GM12878 (cell line): ENCODE measurements around the gene PAK6. TPM values are rescaled to one million over a fixed set of nuclear protein-coding genes. Genes with fewer than 3 reads are reported as not detected.

Experiments
- ATAC-seq: fragments of 200-7000 bp; cut with Tn5 transposase; 3 replicates; pipeline ENCODE4 v1.9.1; 2020; ENCODE audit warnings: mild to moderate bottlenecking, moderate library complexity
- BruUV-seq: library from RNA; stranded (reverse); fragments of 400-500 nt; replicated peaks from 2 replicates; lab custom pipeline; 2021; lab: Mats Ljungman, UMichigan
- CTCF ChIA-PET: fragments of 300-600 bp; sonication (Branson Sonifier 250); formaldehyde crosslinking; extraction: SDS; loops from one replicate; lab custom pipeline; 2021; ENCODE audit warnings: inconsistent platforms; lab: Yijun Ruan, JAX
- POLR2A ChIA-PET: fragments of 350-600 bp; formaldehyde crosslinking; extraction: SDS; loops from one replicate; lab custom pipeline; 2021; ENCODE audit warnings: inconsistent platforms; lab: Charles Lee
- RAD21 ChIA-PET: fragments of 300-600 bp; sonication (Branson Sonifier 250); formaldehyde crosslinking; loops from one replicate; lab custom pipeline; 2023; ENCODE audit warnings: antibody characterized with exemption; ENCODE audit not compliant: unreplicated experiment; lab: Charles Lee
- SMC1A ChIA-PET: fragments of 300-600 bp; sonication (Branson Sonifier 250); formaldehyde crosslinking; loops from one replicate; lab custom pipeline; 2023; ENCODE audit not compliant: unreplicated experiment, uncharacterized antibody; lab: Charles Lee
- DNase-seq: peaks from one replicate; pipeline ENCODE4 v3.0.0-alpha.2; 2011; ENCODE audit warnings: low read depth, low spot score
- FAIRE-seq: peaks from 3 replicates; lab custom pipeline; 2011; peaks lifted over from hg19 to GRCh38; lab: Jason Lieb, UNC
- H2AFZ ChIP-seq: 2 replicates; pipeline ENCODE4 v1.6.0; 2011; ENCODE audit warnings: low read depth, low read length, control low read depth; ENCODE audit not compliant: control insufficient read depth
- H3K27ac ChIP-seq: 2 replicates; pipeline ENCODE4 v1.5.1; 2011; ENCODE audit warnings: control low read depth; ENCODE audit not compliant: control insufficient read depth, insufficient read depth
- H3K27me3 ChIP-seq, 2 experiments: replicated peaks in 1 of 2; 2 replicates each; pipeline versions ENCODE4 v1.6.0 to v1.6.1; 2011; ENCODE audit warnings: low read length in 1 of 2; ENCODE audit not compliant: control insufficient read depth in 2 of 2, insufficient read depth in 2 of 2
- H3K36me3 ChIP-seq, 2 experiments: 2 replicates each; pipeline ENCODE4 v1.5.1; 2011; ENCODE audit warnings: low read length in 1 of 2; ENCODE audit not compliant: control insufficient read depth in 2 of 2, insufficient read depth in 2 of 2
- H3K4me1 ChIP-seq: 2 replicates; pipeline ENCODE4 v1.6.1; 2011; ENCODE audit warnings: mild to moderate bottlenecking, low read length, moderate library complexity, mixed read lengths; ENCODE audit not compliant: control insufficient read depth, insufficient read depth
- H3K4me2 ChIP-seq: 2 replicates; pipeline ENCODE4 v1.6.0; 2011; ENCODE audit warnings: control low read depth; ENCODE audit not compliant: control insufficient read depth, insufficient read depth
- H3K4me3 ChIP-seq: fragments of 200-600 bp; sonication (generic); 2 replicates; pipeline ENCODE4 v1.5.1; 2016
- H3K79me2 ChIP-seq: 2 replicates; pipeline ENCODE4 v1.6.0; 2011; ENCODE audit warnings: low read length; ENCODE audit not compliant: control insufficient read depth, insufficient read depth
- H3K9ac ChIP-seq: 2 replicates; pipeline ENCODE4 v1.8.0; 2011; ENCODE audit warnings: low read length, control low read depth, mixed read lengths; ENCODE audit not compliant: control insufficient read depth, insufficient read depth
- H3K9me3 ChIP-seq: replicated peaks from 3 replicates; pipeline ENCODE4 v1.5.1; 2011; ENCODE audit warnings: mild to moderate bottlenecking, low read length; ENCODE audit not compliant: control insufficient read depth, insufficient read depth
- H4K20me1 ChIP-seq: 2 replicates; pipeline ENCODE4 v1.6.0; 2011; ENCODE audit not compliant: control insufficient read depth, insufficient read depth
- RFX5 ChIP-seq: IDR thresholded peaks from 2 replicates; pipeline ENCODE4 v1.6.1; 2011; ENCODE audit warnings: low read depth, low read length, improper control_type of control experiment
- SKIL ChIP-seq: fragments of 450-650 bp; IDR thresholded peaks from 2 replicates; pipeline ENCODE4 v1.6.1; 2017; ENCODE audit warnings: mild to moderate bottlenecking, low read depth, inconsistent platforms; ENCODE audit not compliant: poor library complexity, severe bottlenecking
- ZZZ3 ChIP-seq: IDR thresholded peaks from 2 replicates; pipeline ENCODE4 v1.6.1; 2011; ENCODE audit warnings: low read depth; ENCODE audit not compliant: control insufficient read depth, insufficient read length
- WGBS: methylation state at CpG from one replicate; pipeline ENCODE4 v1.1.6; 2016; ENCODE audit warnings: low lambda C conversion rate; ENCODE audit not compliant: insufficient replicate concordance, insufficient coverage; ENCODE audit errors: missing lambda C conversion rate; 5-methylcytosine and 5-hydroxymethylcytosine counted together
- in situ Hi-C: fragments of 300-500 bp; cut with MboI; formaldehyde crosslinking; loops from 9 replicates; pipeline ENCODE4 v1.14.3; 2018; ENCODE audit warnings: mixed read lengths
- intact Hi-C: fragments of 100-400 bp; cut with micrococcal nuclease; formaldehyde crosslinking; loops from one replicate; pipeline ENCODE4 v1.14.2; 2022; ENCODE audit not compliant: unreplicated experiment
- polyA plus RNA-seq, 11 experiments: library from polyadenylated mRNA; depleted of rRNA in 4 of 11; unstranded in 6 of 11; stranded (reverse) in 5 of 11; fragments of >200 nt; fragmentation: Nextera tagmentation in 4 of 11; fragmentation: Illumina TruSeq in 1 of 11; extraction: Ambion mirVana in 4 of 11; extraction: Trizol in 1 of 11; gene quantifications; 1 replicate in 1 of 11; 2 replicates in 10 of 11; pipeline versions ENCODE4 v1.2.1 to v1.2.3, GENCODE V29; 2011 to 2016; ENCODE audit warnings: inconsistent platforms in 2 of 11, missing spikeins in 2 of 11, low read depth in 1 of 11
- total RNA-seq, 4 experiments: library from RNA; depleted of rRNA in 3 of 4; stranded (reverse); fragments of >200 nt in 3 of 4; fragmentation: Illumina TruSeq in 1 of 4; extraction: Trizol in 1 of 4; gene quantifications; 2 replicates each; pipeline versions ENCODE4 v1.2.1 to v1.2.3, GENCODE V29; 2013 to 2021

The PAK6 gene
- total and polyA plus RNA-seq, 10 of the 15 experiments (the other 5 are each of a cell fraction or from before 2014, with no cell fraction given) = 0.07 to 0.92 (median 0.31) TPM; not detected in 2

GRCh38 chr15:40289140-40289775 is 50.4 kb downstream of the PAK6 start:
- no peak for DNase-seq
- Histone ChIP-seq H2AFZ (no peak overlapping the region), H3K4me3 (no peak overlapping the region), H3K9ac (no peak overlapping the region), H3K36me3 (no peaks in the 10 kb centered on the region), H3K27me3 (no peaks in the 10 kb centered on the region; a peak in 2 of 4 replicates)
- in situ Hi-C loops = no loop called here
- TF ChIP-seq RFX5 (no peak), ZZZ3 (no peak), SKIL (no peak)
- TF ChIP-seq, all 136 proteins: peak for 0
- FAIRE-seq (no peak), ATAC-seq (no peak)
- CTCF ChIA-PET = interaction anchor here (0.7 to 2.4 kb wide), 8 partner anchors 9 to 48 kb away, joined by 3 to 11 read pairs (median 4); no protein-coding TSS in a partner anchor
- no peaks in the 10 kb centered on the region for H4K20me1 ChIP-seq
- no TSS peak for BruUV-seq
- 54% methylated on average over 6 of the region's 6 CpGs for WGBS
- POLR2A ChIA-PET = no interaction called here
- no peaks in the 10 kb centered on the region for H3K9me3 ChIP-seq
- no peaks in the 10 kb centered on the region for H3K79me2 ChIP-seq
- H3K4me1 ChIP-seq = no peaks in the 10 kb centered on the region
- H3K4me2 ChIP-seq = no peak overlapping the region
- SMC1A ChIA-PET = interaction anchor here (0.5 to 2.0 kb wide), 4 partner anchors 12 to 47 kb away, joined by 3 to 5 read pairs (median 3); no protein-coding TSS in a partner anchor
- RAD21 ChIA-PET = interaction anchor here (0.8 kb wide), 1 partner anchor 30 kb away, joined by 3 read pairs; no protein-coding TSS in a partner anchor
- intact Hi-C loops = no loop called here
- H3K27ac ChIP-seq = no peak overlapping the region
